Kidney (tissue), 22 donors: ENCODE measurements around the gene PLN. TPM values are rescaled to one million over a fixed set of nuclear protein-coding genes. Genes with fewer than 3 reads are reported as not detected.

Experiments
- DNase-seq, 5 donors: peaks; one replicate each; pipeline ENCODE4 v3.0.0-alpha.2; 2013 to 2020
- FAIRE-seq: peaks from 2 replicates; lab custom pipeline; 2012; peaks lifted over from hg19 to GRCh38; lab: Jason Lieb, UNC
- H3K27ac ChIP-seq, 2 donors: one replicate each; pipeline ENCODE4 v1.7.0; 2013; ENCODE audit warnings: low read depth in 2 of 2, low read length in 2 of 2, inconsistent platforms in 1 of 2
- H3K27me3 ChIP-seq: one replicate; pipeline ENCODE4 v1.7.1; 2013; ENCODE audit warnings: low read length, inconsistent platforms; ENCODE audit not compliant: control insufficient read depth, insufficient read depth
- H3K36me3 ChIP-seq, 3 donors: one replicate each; pipeline versions ENCODE4 v1.7.0 to v1.7.1; 2013; ENCODE audit warnings: low read length in 3 of 3, control low read depth in 1 of 3, inconsistent platforms in 1 of 3; ENCODE audit not compliant: insufficient read depth in 3 of 3, control insufficient read depth in 2 of 3
- H3K4me1 ChIP-seq, 3 donors: one replicate each; pipeline versions ENCODE4 v1.7.0 to v1.7.1; 2013; ENCODE audit warnings: low read length in 3 of 3, inconsistent platforms in 1 of 3, low read depth in 1 of 3; ENCODE audit not compliant: control insufficient read depth in 2 of 3, insufficient read depth in 2 of 3
- H3K4me3 ChIP-seq, 3 donors: one replicate each; pipeline versions ENCODE4 v1.7.0 to v1.8.1; 2013; ENCODE audit warnings: low read length in 3 of 3, control low read depth in 1 of 3, inconsistent platforms in 1 of 3
- H3K9ac ChIP-seq, 3 donors: one replicate each; pipeline versions ENCODE4 v1.7.0 to v1.7.1; 2013; ENCODE audit warnings: low read length in 3 of 3, control low read depth in 1 of 3, inconsistent platforms in 1 of 3
- H3K9me3 ChIP-seq, 3 donors: one replicate each; pipeline versions ENCODE4 v1.7.0 to v1.7.1; 2013; ENCODE audit warnings: low read length in 3 of 3, control low read depth in 1 of 3, inconsistent platforms in 1 of 3; ENCODE audit not compliant: control insufficient read depth in 2 of 3, insufficient read depth in 1 of 3
- intact Hi-C: fragments of 100-400 bp; cut with DNase I; formaldehyde crosslinking; loops from one replicate; pipeline ENCODE4 v1.11.1; 2022
- long read RNA-seq, 10 donors: library from polyadenylated mRNA in 1 of 10; unstranded in 1 of 10; transcript quantifications; one replicate each; pipeline ENCODE4 v2.0.0 and lab custom pipeline, GENCODE V29; 2021 to 2026
- polyA plus RNA-seq: library from polyadenylated mRNA; stranded (reverse); fragments of 350-450 nt; fragmentation: Illumina TruSeq; extraction: RNeasy Lipid Tissue Mini Kit (QIAGEN cat#74804); gene quantifications from one replicate; pipeline ENCODE4 v1.2.3, GENCODE V29; 2014; ENCODE audit warnings: low read depth, low replicate concordance; ENCODE audit not compliant: insufficient read depth
- total RNA-seq: library from RNA; stranded (reverse); fragmentation: NEBNext Ultra II Directional; extraction: Animal tissue kit (Norgen Biotek cat#: 25700); gene quantifications from one replicate; pipeline ENCODE4 v1.2.1, GENCODE V29; 2021
- TF ChIP-seq, protein P1 (sequence below): IDR thresholded peaks from 3 replicates; pipeline ENCODE4 v1.5.1; 2012; ENCODE audit warnings: mild to moderate bottlenecking, moderate library complexity, borderline replicate concordance; ENCODE audit not compliant: insufficient read depth; ENCODE audit errors: extremely low read depth
- donor health status: control.
- donor health status: control.
- donor health status: control.
- donor health status: control.
- donor health status: control.
- donor health status: DM: yes; HTN: yes; CAD: no.
- donor health status: Normal renal cell carcinoma (clear cell type).

The PLN gene
- total RNA-seq (47.2 TPM), polyA plus RNA-seq (22.7 TPM)
- long read RNA-seq, donor 1, result 0 reads
- long read RNA-seq, donor 2, partial matches to known transcripts, result 0 of 2 reads
- long read RNA-seq, donor 2, other reads (novel, unspliced or antisense), result 0 of 2 reads
- long read RNA-seq, donor 3, partial matches to known transcripts, result 0 of 4 reads
- long read RNA-seq, donor 3, other reads (novel, unspliced or antisense), result 0 of 4 reads
- long read RNA-seq, donor 4, result 0 reads
- long read RNA-seq, donor 5, result 0 reads
- long read RNA-seq, donor 6, transcript PLN-201 (2 exons, 2,001 nt), result major isoform, 5 of 5 reads
- long read RNA-seq, donor 6, partial matches to known transcripts, result 0 of 5 reads
- long read RNA-seq, donor 6, other reads (novel, unspliced or antisense), result 0 of 5 reads
- long read RNA-seq, donor 7, transcript PLN-201 (2 exons, 2,001 nt), result major isoform, 30 of 37 reads
- long read RNA-seq, donor 7, partial matches to known transcripts, result 0 of 37 reads
- long read RNA-seq, donor 7, other reads (novel, unspliced or antisense), result 7 of 37 reads
- long read RNA-seq, donor 8, result 0 reads
- long read RNA-seq, donor 9, result 0 reads
- long read RNA-seq, donor 10, partial matches to known transcripts, result 0 of 1 reads
- long read RNA-seq, donor 10, other reads (novel, unspliced or antisense), result 0 of 1 reads

DNA sequence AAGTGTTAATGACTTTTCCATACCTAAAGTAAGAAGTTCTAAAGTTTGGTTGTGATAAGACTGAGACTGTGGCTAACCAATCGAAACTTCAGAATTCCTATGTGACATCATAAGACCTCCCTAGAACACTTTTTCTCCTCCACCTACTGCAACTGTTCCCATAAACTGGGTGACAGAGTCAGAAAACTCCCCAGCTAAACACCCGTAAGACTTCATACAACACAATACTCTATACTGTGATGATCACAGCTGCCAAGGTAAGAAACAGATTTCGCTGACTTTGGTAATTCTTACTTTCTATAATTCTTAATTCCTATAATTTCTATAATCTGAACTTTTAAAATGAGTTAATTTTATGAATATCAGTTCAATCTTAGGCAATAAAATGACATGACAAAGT is at the start of gene PLN:
TSS of gene PLN (plus strand) at position 161 of the 400 bp plus-strand sequence. CDS start 10,626 bp downstream, outside the sequence.
- DNase-seq, result no peak
- no peak within 1 kb of the TSS for H3K9ac ChIP-seq
- no peaks in the 10 kb centered on the region for H3K36me3 ChIP-seq
- TF ChIP-seq, protein P1, sequence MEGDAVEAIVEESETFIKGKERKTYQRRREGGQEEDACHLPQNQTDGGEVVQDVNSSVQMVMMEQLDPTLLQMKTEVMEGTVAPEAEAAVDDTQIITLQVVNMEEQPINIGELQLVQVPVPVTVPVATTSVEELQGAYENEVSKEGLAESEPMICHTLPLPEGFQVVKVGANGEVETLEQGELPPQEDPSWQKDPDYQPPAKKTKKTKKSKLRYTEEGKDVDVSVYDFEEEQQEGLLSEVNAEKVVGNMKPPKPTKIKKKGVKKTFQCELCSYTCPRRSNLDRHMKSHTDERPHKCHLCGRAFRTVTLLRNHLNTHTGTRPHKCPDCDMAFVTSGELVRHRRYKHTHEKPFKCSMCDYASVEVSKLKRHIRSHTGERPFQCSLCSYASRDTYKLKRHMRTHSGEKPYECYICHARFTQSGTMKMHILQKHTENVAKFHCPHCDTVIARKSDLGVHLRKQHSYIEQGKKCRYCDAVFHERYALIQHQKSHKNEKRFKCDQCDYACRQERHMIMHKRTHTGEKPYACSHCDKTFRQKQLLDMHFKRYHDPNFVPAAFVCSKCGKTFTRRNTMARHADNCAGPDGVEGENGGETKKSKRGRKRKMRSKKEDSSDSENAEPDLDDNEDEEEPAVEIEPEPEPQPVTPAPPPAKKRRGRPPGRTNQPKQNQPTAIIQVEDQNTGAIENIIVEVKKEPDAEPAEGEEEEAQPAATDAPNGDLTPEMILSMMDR, result no peak
- no peaks in the 10 kb centered on the region for H3K27me3 ChIP-seq
- peak; percentile 85 for FAIRE-seq
- H3K9me3 ChIP-seq, result no peaks in the 10 kb centered on the region
- no peak within 1 kb of the TSS for H3K27ac ChIP-seq
- no peaks in the 10 kb centered on the region for H3K4me1 ChIP-seq
- intact Hi-C loops, result no loop called here
- no peak within 1 kb of the TSS for H3K4me3 ChIP-seq

DNA sequence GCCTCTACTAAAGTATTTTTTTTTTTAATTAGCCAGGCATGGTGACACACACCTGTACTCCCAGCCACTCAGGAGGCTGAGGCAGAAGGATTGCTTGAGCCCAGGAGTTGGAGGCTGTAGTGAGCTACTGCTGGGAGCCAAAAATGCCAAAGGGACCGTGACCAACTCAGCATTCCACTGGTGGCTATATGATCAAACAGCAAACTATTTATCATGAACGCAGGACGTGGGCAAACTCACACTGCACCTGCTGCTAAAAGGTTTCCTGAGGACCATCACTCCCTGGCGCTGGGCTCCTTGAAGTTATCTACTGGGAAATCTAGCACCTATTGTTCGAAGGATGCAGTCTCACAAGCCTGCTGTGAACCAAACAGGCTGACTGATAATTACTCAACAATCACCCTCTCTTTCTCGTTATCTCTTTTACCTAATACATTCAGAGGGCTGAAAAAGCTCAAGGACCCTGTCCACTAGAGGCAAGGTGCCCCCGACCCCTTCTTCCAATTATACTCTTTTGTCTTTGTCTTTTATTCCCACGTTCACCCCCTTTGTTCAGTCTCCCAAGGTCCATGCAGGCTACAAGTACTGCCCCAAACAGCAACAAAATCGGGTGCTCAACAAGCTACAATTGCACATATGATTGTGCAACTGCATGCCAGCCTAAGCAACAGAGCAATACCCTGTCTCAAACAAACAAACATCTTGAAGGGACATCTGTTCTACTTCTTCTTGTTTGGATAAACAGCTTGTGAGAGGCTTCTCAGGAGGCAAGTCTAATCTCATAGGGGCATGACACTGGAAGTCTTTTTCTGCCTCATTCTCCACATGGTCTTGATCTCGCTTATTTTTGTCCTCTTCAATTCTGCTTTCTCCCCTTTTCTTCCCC is 47.7 kb upstream of the PLN start:
- no peak overlapping the region for H3K27ac ChIP-seq
- H3K36me3 ChIP-seq, result no peaks in the 10 kb centered on the region
- H3K9me3 ChIP-seq, result peaks cover 0 to 2% (median 0%) of the 10 kb centered on the region in 3 donors
- H3K4me3 ChIP-seq, result no peak overlapping the region
- TF ChIP-seq, protein P1, result no peak
- no peaks in the 10 kb centered on the region for H3K27me3 ChIP-seq
- H3K4me1 ChIP-seq, result no peaks in the 10 kb centered on the region
- FAIRE-seq (no peak), DNase-seq (no peak)
- no peak overlapping the region for H3K9ac ChIP-seq
- intact Hi-C loops, result no loop called here

DNA sequence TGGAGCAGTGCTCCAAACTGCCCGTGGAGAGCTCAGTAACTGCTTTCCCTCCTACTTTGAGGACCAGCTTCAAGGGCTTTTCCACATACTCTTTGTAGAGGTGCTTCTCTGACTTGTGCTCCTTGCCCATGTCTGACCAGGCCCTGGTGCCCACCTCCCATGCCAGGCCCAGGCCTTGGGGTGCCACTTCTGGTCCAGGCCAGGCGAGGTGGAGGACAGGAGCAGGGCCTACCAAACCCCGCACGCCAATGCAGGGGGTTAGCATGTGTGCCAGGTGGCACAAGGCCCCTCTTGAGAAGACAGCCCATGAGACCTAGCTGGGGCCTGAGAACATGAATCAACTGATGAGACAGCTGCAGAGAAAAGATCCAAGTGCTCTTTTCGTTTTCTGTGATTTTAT is 47.0 kb upstream of the PLN start:
- Histone ChIP-seq H3K27ac (no peak overlapping the region), H3K4me3 (no peak overlapping the region), H3K27me3 (no peaks in the 10 kb centered on the region), H3K36me3 (no peaks in the 10 kb centered on the region), H3K9me3 (peaks cover 0 to 2% (median 0%) of the 10 kb centered on the region in 3 donors), H3K9ac (no peak overlapping the region), H3K4me1 (no peaks in the 10 kb centered on the region)
- FAIRE-seq, result no peak
- DNase-seq, result peak in 1 of 5 donors; percentile 52
- TF ChIP-seq, protein P1, result no peak
- intact Hi-C loops, result no loop called here
